Fibroblast of skin of left quadriceps (primary cell): Measurements from ENCODE around the gene COG1.

Experiments
- DNase-seq, 2 experiments: peaks; one replicate each; pipeline ENCODE4 v3.0.0-alpha.2; 2013; ENCODE audit warnings: low read depth in 2 of 2

Gene COG1

GRCh38 chr17:73172252-73172651 lies 20.6 kb upstream of the COG1 start:
- no peak for DNase-seq

DNA sequence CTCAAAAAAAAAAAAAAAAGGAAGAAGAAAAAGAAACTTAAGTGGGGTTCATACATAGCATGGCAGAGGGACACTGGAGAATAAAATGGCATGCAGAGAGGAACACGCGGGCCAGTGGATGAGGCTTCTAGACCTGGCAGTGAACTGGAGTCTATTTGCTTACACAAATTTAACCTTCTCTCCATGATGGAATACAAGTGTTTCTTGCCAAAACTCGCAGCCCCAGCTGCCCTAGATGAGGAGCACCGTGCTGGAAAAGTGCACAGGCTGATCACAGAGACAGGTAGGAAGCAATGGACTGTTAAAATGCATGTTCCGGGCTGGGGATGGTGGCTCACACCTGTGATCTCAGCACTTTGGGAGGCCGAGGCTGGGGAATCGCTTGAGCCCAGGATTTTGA lies 18.7 kb upstream of the COG1 start:
- DNase-seq, result no peak

DNA sequence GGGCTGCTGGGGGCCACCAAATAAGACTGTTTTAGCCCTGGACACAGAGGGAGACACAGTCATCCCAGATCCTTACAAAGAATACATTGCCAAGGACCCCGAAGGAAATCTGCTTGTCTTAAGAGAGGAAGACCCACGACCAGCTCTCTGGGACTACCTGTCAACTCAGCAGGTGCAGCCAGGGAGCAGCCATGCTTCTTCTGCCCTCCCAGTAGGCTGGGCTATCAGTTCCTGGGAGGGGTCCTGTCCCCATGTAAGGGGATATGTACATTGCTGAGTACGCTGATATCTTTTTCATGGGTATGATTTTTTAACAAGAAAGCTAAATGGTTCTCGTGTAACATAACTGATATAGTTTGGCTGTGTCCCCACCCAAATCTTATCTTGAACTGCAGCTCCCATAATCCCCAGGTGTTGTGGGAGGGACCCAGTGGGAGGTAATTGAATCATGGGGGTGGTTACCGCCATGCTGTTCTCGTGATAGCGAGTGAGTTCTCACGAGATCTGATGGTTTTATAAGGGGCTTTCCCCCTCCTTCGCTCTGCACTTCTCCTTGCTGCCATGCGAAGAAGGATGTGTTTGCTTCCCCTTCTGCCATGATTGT lies 16.8 kb upstream of the COG1 start:
- no peak for DNase-seq

DNA sequence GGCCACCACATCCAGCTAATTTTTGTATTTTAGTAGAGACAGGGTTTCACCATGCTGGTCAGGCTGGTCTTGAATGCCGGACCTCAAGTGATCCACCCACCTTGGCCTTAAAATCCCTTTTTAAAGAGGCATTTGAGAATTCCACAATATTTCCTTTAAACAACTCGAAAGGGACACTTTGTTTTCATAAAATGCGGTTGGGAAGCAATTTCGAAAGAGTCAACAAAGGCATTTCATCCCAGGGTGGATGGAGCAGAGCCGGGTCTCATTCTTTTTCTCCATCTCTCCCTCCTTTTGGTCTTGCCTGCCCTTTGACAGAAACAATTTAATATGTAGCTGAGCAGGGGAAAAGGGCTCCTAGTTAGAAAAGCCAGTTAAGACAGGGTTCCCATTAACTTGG lies 13.5 kb upstream of the COG1 start:
- no peak for DNase-seq

- DNase-seq, result no peak
These were observed 13.0 kb upstream of the COG1 start for GRCh38 chr17:73179878-73180277.

DNA sequence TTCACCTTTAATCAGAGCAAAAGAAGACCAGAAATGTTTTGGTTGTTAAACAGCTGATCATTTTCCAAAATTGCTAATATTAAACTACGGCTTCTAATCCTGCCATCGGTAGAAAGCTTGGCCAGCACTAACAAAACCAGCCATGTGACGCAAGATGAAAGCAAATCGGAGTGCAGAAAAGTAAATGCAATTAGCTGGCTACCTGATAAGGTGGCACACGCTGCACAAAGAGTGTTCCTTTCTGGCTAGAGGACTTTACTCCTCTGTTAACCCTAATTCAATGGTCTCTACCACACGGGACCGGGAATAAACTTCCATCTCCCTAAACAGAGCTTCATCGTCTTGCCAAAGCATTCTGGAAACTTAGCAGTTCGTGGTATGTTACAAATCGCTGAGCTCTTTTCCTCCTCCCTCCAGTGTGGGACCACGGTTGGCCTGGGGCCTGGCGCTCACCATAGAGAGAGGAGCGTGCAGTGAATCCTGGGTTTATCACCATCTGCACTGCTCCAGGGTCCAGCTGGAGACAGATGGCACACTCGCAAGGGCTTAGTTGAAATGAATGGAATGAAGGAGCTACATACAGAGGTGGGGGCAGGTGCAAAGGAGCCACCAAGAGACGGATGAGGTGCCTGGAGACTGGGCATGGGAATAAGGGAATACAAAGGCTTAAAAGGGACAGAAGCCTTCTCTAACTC lies 10.1 kb upstream of the COG1 start:
- DNase-seq, result no peak

- DNase-seq, result no peak
These were observed 8.5 kb upstream of the COG1 start for GRCh38 chr17:73184136-73184993.

DNA sequence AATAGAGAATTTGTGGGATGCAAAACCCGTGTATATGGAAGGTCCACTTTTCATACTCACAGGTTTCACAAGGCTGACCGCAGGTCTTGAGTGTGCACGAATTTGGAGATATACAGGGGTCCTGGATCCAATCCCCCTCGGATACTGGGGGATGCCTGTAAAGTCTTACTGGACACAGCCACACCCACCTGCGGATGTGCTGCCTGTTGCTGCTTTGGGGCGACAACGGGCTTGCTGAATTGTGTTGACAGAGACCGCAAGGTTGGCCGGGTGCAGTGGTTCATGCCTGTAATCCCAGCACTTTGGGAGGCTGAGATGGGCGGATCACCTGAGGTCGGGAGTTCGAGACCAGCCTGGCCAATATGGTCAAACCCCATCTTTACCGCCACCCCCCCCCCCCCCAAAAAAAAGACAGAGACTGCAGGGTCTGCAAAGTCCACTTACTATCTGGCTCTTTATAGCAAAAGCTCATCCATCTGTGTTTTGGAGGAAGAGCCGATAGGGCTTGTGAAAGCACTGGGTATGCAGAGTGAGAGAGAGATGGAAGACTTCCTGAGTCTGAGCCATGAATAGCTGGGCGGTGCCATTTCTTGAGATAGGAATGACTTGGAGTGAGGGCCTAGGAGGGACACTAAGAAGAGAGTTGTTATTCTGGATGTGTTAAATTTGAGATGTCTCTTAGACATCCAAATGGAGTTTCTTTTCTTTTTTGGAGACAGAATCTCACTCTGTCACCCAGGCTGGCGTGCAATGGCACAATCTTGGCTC lies 6.4 kb upstream of the COG1 start:
- no peak for DNase-seq

DNA sequence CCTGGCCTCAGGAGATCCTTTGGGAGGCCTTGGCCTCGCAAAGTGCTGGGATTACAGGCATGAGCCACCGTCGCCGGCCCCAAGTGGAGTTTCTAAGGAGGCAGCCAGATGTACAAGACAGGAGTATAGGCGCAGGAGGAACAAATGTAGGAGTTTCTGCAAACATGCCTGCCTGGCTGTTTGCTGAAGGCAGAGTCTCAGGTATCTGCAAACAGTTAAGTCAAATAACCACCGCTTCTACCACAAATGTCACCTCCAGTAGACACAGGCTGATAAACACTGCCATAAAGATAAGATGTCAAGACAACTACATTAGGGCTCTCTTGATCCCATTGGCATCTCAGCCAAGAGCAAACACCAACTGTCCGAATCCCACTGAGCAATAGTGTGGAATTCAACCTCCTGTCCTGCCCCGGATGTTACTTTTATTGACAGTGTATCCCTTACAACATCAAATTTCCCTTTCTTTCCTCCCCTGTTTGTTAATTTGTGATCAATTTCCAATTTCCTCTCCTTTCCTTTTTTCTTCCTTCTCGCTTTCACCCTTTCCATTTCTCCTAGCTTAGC lies 5.6 kb upstream of the COG1 start:
- no peak for DNase-seq

DNA sequence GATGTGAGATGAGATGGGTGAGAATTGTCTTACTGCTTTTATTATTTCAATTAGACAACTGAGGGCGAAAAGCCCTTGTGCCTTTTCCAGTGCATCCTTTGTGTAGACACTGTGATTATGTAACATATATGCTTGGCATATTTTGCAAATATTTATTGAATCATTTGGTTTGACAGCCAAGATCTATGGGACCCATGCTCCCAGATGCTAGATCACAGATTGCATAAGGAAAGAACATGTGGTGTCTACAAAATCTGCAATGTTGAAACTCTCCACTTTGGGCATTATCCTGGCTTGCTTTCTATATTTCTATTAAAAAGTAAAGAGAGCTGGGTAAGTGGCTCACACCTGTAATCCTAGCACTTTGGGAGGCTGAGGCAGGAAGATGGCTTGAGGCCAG lies 4.8 kb upstream of the COG1 start:
- DNase-seq, result no peak

GRCh38 chr17:73189417-73190099 lies 3.3 kb upstream of the COG1 start:
- no peak for DNase-seq

DNA sequence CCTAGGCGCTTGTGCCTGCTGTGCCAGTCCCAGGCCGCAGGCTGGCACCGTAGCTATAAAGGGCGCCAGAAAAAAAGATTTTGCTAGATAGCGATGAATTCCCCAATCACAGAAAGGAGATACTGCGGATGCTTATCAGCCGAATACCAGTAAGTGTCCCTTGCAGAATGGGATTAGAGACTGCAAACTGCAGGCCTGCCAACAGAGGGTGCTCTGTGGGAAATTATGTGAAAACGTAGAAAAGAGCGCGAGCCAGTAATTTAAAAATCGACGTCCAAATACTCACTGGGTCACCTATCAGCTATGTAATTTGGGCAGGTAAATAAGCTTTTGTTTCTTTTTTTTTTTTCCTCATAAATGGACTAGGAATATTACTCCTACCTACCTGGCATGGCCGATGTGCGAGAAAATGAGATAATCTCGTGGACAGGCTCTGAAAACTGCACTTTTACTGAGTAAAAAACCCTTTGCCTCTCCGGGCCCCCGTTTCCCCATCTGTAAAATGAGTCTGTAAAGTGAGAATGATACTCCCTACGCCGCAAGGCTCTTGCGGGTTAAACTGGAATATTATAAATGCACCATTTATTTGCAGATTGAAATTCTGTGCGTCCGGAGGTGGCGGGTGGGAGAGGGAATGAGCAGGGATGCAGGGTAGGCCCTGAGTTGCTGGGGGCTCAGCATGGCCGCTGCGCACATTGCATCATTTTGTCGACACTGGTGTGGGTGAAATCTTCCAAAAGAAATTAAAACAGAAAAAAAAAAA lies 1.2 kb upstream of the COG1 start:
- DNase-seq, result peak in 1 of 2 experiments; percentile 34

- peak in 1 of 2 experiments; percentile 27 for DNase-seq
These were observed 505 bp upstream of the COG1 start for GRCh38 chr17:73192206-73192893.

DNA sequence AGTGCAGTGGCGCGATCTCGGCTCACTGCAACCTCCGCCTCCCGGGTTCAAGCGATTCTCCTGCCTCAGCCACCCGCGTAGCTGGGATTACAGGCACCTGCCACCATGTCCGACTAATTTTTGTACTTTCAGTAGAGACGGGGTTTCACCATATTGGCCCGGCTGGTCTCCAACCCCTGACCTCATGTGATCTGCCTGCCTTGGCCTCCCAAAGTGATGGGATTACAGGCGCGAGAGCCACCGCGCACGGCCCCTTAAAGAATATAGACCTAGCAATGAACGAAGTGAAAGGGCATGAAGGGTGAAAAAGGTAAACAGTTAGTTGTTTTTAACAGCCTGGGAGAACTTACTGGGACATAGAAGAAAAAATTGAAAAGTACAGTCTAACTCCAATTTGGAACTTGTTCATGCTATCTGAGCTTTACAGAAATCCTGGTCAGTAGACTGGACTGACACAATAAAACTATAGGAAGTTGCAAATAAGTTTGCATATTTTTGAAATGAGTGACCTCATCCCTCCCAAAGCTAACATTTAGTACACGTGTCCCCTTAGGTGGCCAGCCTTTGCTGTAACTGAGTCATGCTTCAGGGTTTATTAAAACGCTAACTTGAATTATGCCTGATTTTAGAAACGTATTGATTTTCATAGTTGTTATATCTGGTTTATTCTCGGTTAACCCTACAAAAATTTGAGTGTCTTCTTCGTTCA lies 1.8 kb downstream of the COG1 start:
- no peak for DNase-seq

DNA sequence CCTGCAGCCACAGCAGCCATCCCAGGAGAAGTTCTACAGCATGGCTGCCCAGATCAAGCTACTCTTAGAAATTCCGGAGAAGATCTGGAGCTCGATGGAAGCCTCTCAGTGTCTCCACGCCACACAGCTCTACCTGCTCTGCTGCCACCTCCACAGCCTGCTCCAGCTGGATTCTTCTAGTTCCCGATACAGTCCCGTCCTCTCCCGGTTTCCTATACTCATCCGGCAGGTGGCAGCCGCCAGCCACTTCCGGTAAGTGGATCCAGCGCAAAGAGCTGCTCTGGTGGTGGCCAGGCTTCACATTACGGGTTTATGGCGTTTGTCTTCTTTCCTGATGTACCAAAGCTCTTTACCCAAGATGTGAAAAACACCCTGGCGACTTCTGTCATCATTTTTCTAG lies 3.6 kb downstream of the COG1 start:
- DNase-seq, result no peak

- no peak for DNase-seq
These were observed 4.3 kb downstream of the COG1 start for GRCh38 chr17:73197161-73197560.

- DNase-seq, result no peak
These were observed 5.5 kb downstream of the COG1 start for GRCh38 chr17:73198201-73198929.

- DNase-seq, result no peak
These were observed 6.0 kb downstream of the COG1 start for GRCh38 chr17:73198930-73199260.
